ENCODE measurements around the gene EDC4. TPM values are rescaled to one million over a fixed set of nuclear protein-coding genes. Genes with fewer than 3 reads are reported as not detected.

The EDC4 gene, protein sequence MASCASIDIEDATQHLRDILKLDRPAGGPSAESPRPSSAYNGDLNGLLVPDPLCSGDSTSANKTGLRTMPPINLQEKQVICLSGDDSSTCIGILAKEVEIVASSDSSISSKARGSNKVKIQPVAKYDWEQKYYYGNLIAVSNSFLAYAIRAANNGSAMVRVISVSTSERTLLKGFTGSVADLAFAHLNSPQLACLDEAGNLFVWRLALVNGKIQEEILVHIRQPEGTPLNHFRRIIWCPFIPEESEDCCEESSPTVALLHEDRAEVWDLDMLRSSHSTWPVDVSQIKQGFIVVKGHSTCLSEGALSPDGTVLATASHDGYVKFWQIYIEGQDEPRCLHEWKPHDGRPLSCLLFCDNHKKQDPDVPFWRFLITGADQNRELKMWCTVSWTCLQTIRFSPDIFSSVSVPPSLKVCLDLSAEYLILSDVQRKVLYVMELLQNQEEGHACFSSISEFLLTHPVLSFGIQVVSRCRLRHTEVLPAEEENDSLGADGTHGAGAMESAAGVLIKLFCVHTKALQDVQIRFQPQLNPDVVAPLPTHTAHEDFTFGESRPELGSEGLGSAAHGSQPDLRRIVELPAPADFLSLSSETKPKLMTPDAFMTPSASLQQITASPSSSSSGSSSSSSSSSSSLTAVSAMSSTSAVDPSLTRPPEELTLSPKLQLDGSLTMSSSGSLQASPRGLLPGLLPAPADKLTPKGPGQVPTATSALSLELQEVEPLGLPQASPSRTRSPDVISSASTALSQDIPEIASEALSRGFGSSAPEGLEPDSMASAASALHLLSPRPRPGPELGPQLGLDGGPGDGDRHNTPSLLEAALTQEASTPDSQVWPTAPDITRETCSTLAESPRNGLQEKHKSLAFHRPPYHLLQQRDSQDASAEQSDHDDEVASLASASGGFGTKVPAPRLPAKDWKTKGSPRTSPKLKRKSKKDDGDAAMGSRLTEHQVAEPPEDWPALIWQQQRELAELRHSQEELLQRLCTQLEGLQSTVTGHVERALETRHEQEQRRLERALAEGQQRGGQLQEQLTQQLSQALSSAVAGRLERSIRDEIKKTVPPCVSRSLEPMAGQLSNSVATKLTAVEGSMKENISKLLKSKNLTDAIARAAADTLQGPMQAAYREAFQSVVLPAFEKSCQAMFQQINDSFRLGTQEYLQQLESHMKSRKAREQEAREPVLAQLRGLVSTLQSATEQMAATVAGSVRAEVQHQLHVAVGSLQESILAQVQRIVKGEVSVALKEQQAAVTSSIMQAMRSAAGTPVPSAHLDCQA (N-terminal part only)
- polyA plus RNA-seq (2013, experiment 1 of 2) = 30.9 TPM
- 27.6 TPM for polyA plus RNA-seq (2013, experiment 2 of 2)

DNA sequence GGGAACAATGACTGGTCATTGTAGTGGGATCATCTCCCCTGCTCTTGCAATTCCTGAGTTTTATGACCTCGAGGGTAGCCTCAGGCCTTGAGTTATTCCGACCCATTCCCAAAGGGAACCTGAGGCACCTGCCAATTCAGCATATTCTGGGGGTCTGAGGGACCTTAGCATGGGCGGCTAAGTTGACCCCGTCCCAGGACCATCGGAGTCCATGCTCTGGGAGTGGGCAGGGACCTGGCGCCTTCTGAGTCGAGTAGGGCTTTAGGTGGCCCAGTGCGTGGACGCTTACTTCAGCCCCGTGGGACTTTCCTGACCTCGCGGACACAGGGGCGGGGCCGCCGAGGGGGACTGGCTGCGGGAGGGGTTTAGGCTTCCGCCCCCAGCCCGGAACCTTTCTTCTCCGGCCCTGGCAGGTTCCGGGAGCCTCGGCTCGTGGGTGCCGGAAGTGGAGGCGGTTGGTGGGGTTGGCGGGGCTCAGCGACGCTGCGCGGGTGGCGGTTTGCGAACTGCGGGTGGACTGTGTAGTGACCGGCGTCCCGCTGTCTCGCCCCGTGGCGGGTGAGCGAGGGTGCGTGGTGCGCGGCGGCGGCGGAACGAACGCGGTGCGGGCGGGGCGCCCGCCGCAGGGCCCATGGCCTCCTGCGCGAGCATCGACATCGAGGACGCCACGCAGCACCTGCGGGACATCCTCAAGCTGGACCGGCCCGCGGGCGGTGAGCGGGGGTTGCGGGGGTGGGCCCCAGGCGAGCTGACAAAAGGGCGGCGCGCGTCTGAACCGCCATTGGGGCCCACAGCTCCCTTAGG is at the start of gene EDC4:
Gene EDC4 (plus strand): TSS at position 422 of the 804 bp plus-strand sequence. CDS start 210 bp downstream, at position 632.
- H3K23ac ChIP-seq (ENCODE audit: low read depth, low read length, poor library complexity) = peak within 1 kb of the TSS; percentile 99
- peak within 1 kb of the TSS; percentile 83 for H3K4me2 ChIP-seq (ENCODE audit: insufficient read depth, low read length, poor library complexity, severe bottlenecking)
- H2BK12ac ChIP-seq (ENCODE audit: low read length) = no peak within 1 kb of the TSS
- H4K8ac ChIP-seq (ENCODE audit: low read depth, low read length) = peak within 1 kb of the TSS; percentile 95
- peak within 1 kb of the TSS; percentile 47 for H2AK5ac ChIP-seq (ENCODE audit: low read depth, low read length)
- peak within 1 kb of the TSS; percentile 95 for H3K9ac ChIP-seq (ENCODE audit: low read depth, low read length, poor library complexity)
- peaks cover 38 to 77% of the 10 kb centered on the region in 2 donors for H3K36me3 ChIP-seq (replicated peaks in 1 of 2; ENCODE audit: control insufficient read depth in 2 of 2, insufficient read depth in 2 of 2, low read length in 2 of 2)
- peak within 1 kb of the TSS; percentile 56 for H3K4ac ChIP-seq (ENCODE audit: low read length)
- peak within 1 kb of the TSS; percentile 83 for H2AFZ ChIP-seq (ENCODE audit: low read length)
- H3K79me1 ChIP-seq (ENCODE audit: low read depth, low read length) = peaks cover 11% of the 10 kb centered on the region
- H2BK15ac ChIP-seq (ENCODE audit: low read length) = no peak within 1 kb of the TSS
- peak within 1 kb of the TSS; percentile 75 for H3K14ac ChIP-seq (ENCODE audit: low read length)
- no peak within 1 kb of the TSS for H3K27ac ChIP-seq (replicated peaks; ENCODE audit: low read length)
- DNase-seq (ENCODE audit: low spot score) = peak; percentile 59
- H3K27me3 ChIP-seq (ENCODE audit: control insufficient read depth in 3 of 3, insufficient read depth in 3 of 3, low read depth in 1 of 3, low read length in 3 of 3) = no peaks in the 10 kb centered on the region
- peak within 1 kb of the TSS; percentile 94 for H3K18ac ChIP-seq (ENCODE audit: low read length)
- peaks cover 8 to 10% of the 10 kb centered on the region in 2 donors for H3K4me1 ChIP-seq (ENCODE audit: control insufficient read depth in 2 of 2, insufficient read depth in 1 of 2, low read depth in 1 of 2, low read length in 2 of 2)
- WGBS, 2 donors (ENCODE audit: extremely low coverage in 2 of 2, insufficient read length in 2 of 2, insufficient replicate concordance in 1 of 2) = no CpG with 5 or more reads among the region's 72 CpGs
- no peaks in the 10 kb centered on the region for H3K9me3 ChIP-seq (replicated peaks in 1 of 2; ENCODE audit: control insufficient read depth in 2 of 2, insufficient read depth in 1 of 2, low read depth in 1 of 2, low read length in 2 of 2)
- H4K91ac ChIP-seq (ENCODE audit: low read depth, low read length, poor library complexity) = peak within 1 kb of the TSS; percentile 5
- H2BK5ac ChIP-seq (ENCODE audit: low read length) = peak within 1 kb of the TSS; percentile 83
- no peak within 1 kb of the TSS for H2BK120ac ChIP-seq (ENCODE audit: low read depth, low read length)
- H3K4me3 ChIP-seq (ENCODE audit: low read length in 2 of 2) = peak within 1 kb of the TSS; percentile 77 to 91

GRCh38 chr16:67825119-67825518 is 47.7 kb upstream of the EDC4 start:
- no peak overlapping the region for H2BK5ac ChIP-seq (ENCODE audit: low read length)
- H3K14ac ChIP-seq (ENCODE audit: low read length) = no peak overlapping the region
- H3K4me1 ChIP-seq (ENCODE audit: control insufficient read depth in 2 of 2, insufficient read depth in 1 of 2, low read depth in 1 of 2, low read length in 2 of 2) = peaks cover 0 to 4% of the 10 kb centered on the region in 2 donors
- no peak overlapping the region for H3K9ac ChIP-seq (ENCODE audit: low read depth, low read length, poor library complexity)
- peaks cover 18 to 49% of the 10 kb centered on the region in 2 donors for H3K36me3 ChIP-seq (replicated peaks in 1 of 2; ENCODE audit: control insufficient read depth in 2 of 2, insufficient read depth in 2 of 2, low read length in 2 of 2)
- no peaks in the 10 kb centered on the region for H3K79me1 ChIP-seq (ENCODE audit: low read depth, low read length)
- no peak overlapping the region for H3K4me3 ChIP-seq (ENCODE audit: low read length in 2 of 2)
- no peak overlapping the region for H3K27ac ChIP-seq (replicated peaks; ENCODE audit: low read length)
- H3K9me3 ChIP-seq (replicated peaks in 1 of 2; ENCODE audit: control insufficient read depth in 2 of 2, insufficient read depth in 1 of 2, low read depth in 1 of 2, low read length in 2 of 2) = no peaks in the 10 kb centered on the region
- no CpG with 5 or more reads among the region's 8 CpGs for WGBS, 2 donors (ENCODE audit: extremely low coverage in 2 of 2, insufficient read length in 2 of 2, insufficient replicate concordance in 1 of 2)
- H2BK12ac ChIP-seq (ENCODE audit: low read length) = no peak overlapping the region
- no peak overlapping the region for H2BK120ac ChIP-seq (ENCODE audit: low read depth, low read length)
- no peak overlapping the region for H2BK15ac ChIP-seq (ENCODE audit: low read length)
- H3K18ac ChIP-seq (ENCODE audit: low read length) = no peak overlapping the region
- no peak for DNase-seq (ENCODE audit: low spot score)
- H3K23ac ChIP-seq (ENCODE audit: low read depth, low read length, poor library complexity) = no peak overlapping the region
- no peaks in the 10 kb centered on the region for H3K27me3 ChIP-seq (ENCODE audit: control insufficient read depth in 3 of 3, insufficient read depth in 3 of 3, low read depth in 1 of 3, low read length in 3 of 3)
- H4K91ac ChIP-seq (ENCODE audit: low read depth, low read length, poor library complexity) = no peak overlapping the region
- H3K4me2 ChIP-seq (ENCODE audit: insufficient read depth, low read length, poor library complexity, severe bottlenecking) = no peak overlapping the region
- no peak overlapping the region for H2AK5ac ChIP-seq (ENCODE audit: low read depth, low read length)
- H3K4ac ChIP-seq (ENCODE audit: low read length) = no peak overlapping the region
- no peak overlapping the region for H4K8ac ChIP-seq (ENCODE audit: low read depth, low read length)
- no peak overlapping the region for H2AFZ ChIP-seq (ENCODE audit: low read length)

DNA sequence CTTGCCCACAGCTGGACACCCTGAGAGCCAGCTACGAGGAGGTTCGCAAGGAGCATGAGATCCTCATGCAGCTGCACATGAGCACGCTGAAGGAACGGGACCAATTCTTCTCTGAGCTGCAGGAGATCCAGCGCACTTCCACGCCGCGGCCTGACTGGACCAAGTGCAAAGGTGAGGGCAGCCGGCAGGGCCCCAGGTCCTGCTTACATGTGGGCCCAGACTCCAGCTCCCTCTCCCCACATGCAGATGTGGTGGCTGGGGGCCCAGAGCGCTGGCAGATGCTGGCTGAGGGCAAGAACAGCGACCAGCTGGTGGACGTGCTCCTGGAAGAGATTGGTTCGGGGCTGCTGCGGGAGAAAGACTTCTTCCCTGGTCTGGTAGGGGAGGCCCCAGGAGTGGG is 46.9 kb upstream of the EDC4 start:
- Histone ChIP-seq H3K9ac (ENCODE audit: low read depth, low read length, poor library complexity) (no peak overlapping the region), H2AK5ac (ENCODE audit: low read depth, low read length) (no peak overlapping the region), H3K9me3 (replicated peaks in 1 of 2; ENCODE audit: control insufficient read depth in 2 of 2, insufficient read depth in 1 of 2, low read depth in 1 of 2, low read length in 2 of 2) (no peaks in the 10 kb centered on the region), H2AFZ (ENCODE audit: low read length) (no peak overlapping the region), H3K36me3 (replicated peaks in 1 of 2; ENCODE audit: control insufficient read depth in 2 of 2, insufficient read depth in 2 of 2, low read length in 2 of 2) (peaks cover 26 to 57% of the 10 kb centered on the region in 2 donors), H2BK5ac (ENCODE audit: low read length) (no peak overlapping the region), H2BK12ac (ENCODE audit: low read length) (no peak overlapping the region), H2BK120ac (ENCODE audit: low read depth, low read length) (no peak overlapping the region), H3K4me1 (ENCODE audit: control insufficient read depth in 2 of 2, insufficient read depth in 1 of 2, low read depth in 1 of 2, low read length in 2 of 2) (peaks cover 0 to 4% of the 10 kb centered on the region in 2 donors), H3K27me3 (ENCODE audit: control insufficient read depth in 3 of 3, insufficient read depth in 3 of 3, low read depth in 1 of 3, low read length in 3 of 3) (no peaks in the 10 kb centered on the region), H2BK15ac (ENCODE audit: low read length) (peak overlapping the region; percentile 20), H3K23ac (ENCODE audit: low read depth, low read length, poor library complexity) (peak overlapping the region; percentile 60), H3K18ac (ENCODE audit: low read length) (peak overlapping the region; percentile 52), H4K91ac (ENCODE audit: low read depth, low read length, poor library complexity) (no peak overlapping the region), H3K4ac (ENCODE audit: low read length) (no peak overlapping the region), H3K4me3 (ENCODE audit: low read length in 2 of 2) (no peak overlapping the region), H3K14ac (ENCODE audit: low read length) (no peak overlapping the region), H4K8ac (ENCODE audit: low read depth, low read length) (no peak overlapping the region), H3K79me1 (ENCODE audit: low read depth, low read length) (no peaks in the 10 kb centered on the region), H3K27ac (replicated peaks; ENCODE audit: low read length) (no peak overlapping the region), H3K4me2 (ENCODE audit: insufficient read depth, low read length, poor library complexity, severe bottlenecking) (no peak overlapping the region)
- WGBS, 2 donors (ENCODE audit: extremely low coverage in 2 of 2, insufficient read length in 2 of 2, insufficient replicate concordance in 1 of 2) = no CpG with 5 or more reads among the region's 14 CpGs
- DNase-seq (ENCODE audit: low spot score) = no peak
